ENCODE results near the gene PCBD2.

DNA sequence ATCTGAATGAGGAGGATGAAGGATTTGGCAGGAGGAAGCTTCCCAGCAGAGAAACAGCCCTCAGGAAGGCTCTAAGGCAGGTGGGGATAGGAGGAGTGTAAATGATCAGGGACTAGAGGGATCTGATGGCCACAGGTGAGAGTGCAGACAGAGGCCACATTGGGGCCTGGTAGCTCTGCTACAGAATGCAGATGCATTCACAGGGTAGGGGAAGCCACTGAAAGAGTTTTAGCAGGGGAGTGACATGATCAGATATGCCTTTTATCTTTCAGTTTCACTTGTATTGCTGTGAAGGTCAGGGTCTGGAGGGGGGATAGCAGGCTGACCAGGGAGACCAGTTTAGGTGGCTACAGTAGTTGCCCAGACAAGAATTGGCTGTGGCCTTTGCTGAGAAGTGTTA is 27.8 kb upstream of the PCBD2 start:
- TF ChIP-seq, protein P1, sequence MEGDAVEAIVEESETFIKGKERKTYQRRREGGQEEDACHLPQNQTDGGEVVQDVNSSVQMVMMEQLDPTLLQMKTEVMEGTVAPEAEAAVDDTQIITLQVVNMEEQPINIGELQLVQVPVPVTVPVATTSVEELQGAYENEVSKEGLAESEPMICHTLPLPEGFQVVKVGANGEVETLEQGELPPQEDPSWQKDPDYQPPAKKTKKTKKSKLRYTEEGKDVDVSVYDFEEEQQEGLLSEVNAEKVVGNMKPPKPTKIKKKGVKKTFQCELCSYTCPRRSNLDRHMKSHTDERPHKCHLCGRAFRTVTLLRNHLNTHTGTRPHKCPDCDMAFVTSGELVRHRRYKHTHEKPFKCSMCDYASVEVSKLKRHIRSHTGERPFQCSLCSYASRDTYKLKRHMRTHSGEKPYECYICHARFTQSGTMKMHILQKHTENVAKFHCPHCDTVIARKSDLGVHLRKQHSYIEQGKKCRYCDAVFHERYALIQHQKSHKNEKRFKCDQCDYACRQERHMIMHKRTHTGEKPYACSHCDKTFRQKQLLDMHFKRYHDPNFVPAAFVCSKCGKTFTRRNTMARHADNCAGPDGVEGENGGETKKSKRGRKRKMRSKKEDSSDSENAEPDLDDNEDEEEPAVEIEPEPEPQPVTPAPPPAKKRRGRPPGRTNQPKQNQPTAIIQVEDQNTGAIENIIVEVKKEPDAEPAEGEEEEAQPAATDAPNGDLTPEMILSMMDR (conservative IDR thresholded peaks at IDR 0.05): no peak
- no peak for TF ChIP-seq EZH2 (IDR thresholded peaks at IDR 0.05; ENCODE audit: low read depth)

Measured in PC-9 (cell line).